Measurements from ENCODE around the gene CLDN12. TPM values are rescaled to one million over a fixed set of nuclear protein-coding genes. Genes with fewer than 3 reads are reported as not detected.

CLDN12 gene
- 5.9 and 15.0 TPM in 2 replicates for total RNA-seq

GRCh38 chr7:90403174-90404113 lies at the start of gene CLDN12:
Gene CLDN12 (plus strand): TSS chr7:90403461. CDS start chr7:90412677, 9,216 bp downstream.

Other genes starting within 250 kb of the CLDN12 start
- gene STEAP1, start 249.0 kb upstream of the CLDN12 start, total RNA-seq: 8.5 and 10.8 TPM in 2 replicates
- 0.81 and 1.2 TPM in 2 replicates for gene STEAP2, start 191.7 kb upstream of the CLDN12 start, total RNA-seq
- 2.2 and 2.4 TPM in 2 replicates for gene CFAP69, start 158.3 kb upstream of the CLDN12 start, total RNA-seq
- not detected in 2 replicates for gene FAM237B, start 82.2 kb upstream of the CLDN12 start, total RNA-seq
- gene GTPBP10, start 56.7 kb upstream of the CLDN12 start, total RNA-seq: 8.0 and 8.5 TPM in 2 replicates
- gene PTTG1IP2, start 66.2 kb downstream of the CLDN12 start, total RNA-seq: not detected in 2 replicates
- gene CDK14, start 192.9 kb downstream of the CLDN12 start, total RNA-seq: 16.3 and 24.1 TPM in 2 replicates

Measured in endothelial cell of coronary artery (primary cell).